Inflammatory macrophage treated with lipopolysaccharide for 4 hours (primary cell): ENCODE results near the gene LYRM1.
A peak's percentile ranks its signal among the peaks of the same experiment; 100 is the strongest.

Source experiments
- DNase-seq: peaks from one replicate; pipeline ENCODE4 v3.0.0-alpha.2; 2020

The LYRM1 gene

DNA sequence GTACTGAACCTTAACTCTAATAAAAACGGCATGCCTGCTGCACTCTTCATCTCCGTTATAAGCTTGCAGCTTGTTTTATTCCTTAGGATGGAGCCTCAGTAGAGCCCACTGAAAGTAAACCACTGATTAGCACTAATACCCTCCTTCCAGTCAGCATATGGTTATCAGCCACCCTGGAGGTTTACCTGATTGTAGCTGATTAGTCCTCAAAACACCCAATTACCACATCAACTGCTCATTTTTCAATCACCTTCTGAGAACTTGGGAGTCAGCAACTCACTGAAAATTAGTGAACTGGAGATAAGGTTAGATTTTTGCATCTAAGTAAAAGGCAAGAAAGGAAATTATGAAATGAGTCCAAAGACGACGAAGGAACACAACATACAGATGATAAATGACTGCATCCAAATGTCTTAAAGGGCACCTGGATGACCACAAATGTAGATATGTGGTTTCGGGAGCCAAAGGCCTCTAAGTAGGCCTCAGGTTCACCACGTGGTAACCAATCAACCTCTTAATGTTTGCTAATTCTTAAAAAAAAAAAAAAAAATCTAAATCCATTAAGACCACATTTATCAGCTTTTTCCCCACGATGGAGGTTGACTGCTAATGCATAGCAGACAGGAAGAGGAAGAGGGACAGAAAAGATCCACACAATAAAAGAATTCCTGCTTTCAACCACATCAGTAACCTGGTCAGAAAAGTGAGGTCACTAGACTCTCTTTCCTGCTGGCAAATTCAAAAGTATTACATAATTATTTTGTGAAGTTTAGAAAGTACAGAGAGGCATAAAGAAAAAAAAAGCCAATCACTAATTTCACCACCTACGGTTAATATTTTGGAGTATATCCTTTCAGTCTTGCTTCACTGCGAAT is 28.4 kb upstream of the LYRM1 start:
- DNase-seq, result no peak

- DNase-seq, result no peak
Observed at GRCh38 chr16:20873331-20873730, 27.2 kb upstream of the LYRM1 start.

- DNase-seq, result peak; percentile 25
Observed at GRCh38 chr16:20874088-20874581, 26.4 kb upstream of the LYRM1 start.

- DNase-seq, result peak; percentile 15
Observed at GRCh38 chr16:20875355-20875650, 25.3 kb upstream of the LYRM1 start.

GRCh38 chr16:20878682-20879147 is 21.9 kb upstream of the LYRM1 start:
- DNase-seq, result no peak

DNA sequence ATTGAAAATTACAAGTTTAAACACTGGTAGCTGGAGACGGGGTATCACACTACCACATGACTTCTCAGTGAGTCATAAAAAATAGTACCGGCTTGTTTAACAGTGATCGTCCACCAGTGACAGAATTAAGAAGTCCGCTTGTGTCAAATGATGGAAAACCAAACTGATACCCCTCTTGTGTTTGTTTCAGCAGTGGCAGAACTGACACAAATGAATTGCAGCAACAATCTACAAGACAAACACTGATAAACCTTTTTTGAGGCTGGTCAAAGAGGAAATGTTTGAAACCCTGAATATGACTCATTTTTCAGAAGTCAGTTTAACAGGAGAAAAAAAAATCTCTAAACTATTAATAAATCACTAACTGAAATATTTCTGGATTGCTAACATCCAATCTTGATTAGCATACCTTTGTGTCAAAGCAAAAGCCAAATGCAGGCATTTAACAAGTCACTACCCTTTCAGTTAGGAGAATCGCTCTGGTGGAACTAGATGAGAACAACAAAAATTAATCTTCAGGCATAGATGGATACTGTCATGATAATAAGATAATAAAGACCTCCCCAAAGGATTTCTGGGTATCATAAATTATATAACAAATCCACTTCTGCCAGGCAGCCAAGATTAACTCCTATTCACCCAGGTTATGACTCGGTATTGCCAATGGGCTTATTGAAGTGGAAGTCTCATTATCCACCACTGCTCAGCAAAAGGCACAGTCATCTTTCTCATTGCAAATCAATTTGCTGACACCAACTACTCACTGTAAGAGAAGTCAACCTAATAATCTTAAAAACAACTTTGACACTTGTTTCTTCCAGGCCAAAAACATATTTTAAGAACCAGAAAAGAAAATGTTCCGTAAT is 21.2 kb upstream of the LYRM1 start:
- peak; percentile 26 for DNase-seq

DNA sequence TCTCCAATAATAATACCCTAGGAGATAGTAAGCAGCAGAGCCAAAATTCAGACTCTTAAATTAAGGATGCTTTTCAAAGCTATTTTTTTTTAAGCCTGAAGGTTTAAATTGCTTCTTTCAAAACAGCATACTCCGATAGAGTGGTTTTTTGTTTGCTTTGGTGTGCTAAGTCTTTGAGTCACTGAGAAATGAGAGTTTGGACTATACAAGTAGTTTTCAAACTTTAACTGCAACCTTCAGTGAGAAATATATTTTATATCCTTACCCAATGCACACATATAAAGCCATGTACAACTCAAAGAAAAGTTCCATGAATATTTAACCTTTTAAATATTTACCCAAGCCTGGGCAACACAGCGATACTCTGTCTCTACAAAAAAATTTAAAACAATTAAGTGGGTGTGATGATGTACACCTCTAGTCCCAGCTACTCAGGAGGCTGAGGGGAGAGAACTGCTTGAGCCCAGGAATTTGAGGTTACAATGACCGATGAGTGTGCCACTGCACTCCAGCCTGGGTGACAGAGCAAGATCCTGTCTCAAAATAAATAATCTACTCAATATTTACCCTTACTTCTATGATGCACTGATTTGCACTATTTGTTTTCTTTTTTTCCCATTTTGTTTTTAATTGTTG is 19.6 kb upstream of the LYRM1 start:
- no peak for DNase-seq

DNA sequence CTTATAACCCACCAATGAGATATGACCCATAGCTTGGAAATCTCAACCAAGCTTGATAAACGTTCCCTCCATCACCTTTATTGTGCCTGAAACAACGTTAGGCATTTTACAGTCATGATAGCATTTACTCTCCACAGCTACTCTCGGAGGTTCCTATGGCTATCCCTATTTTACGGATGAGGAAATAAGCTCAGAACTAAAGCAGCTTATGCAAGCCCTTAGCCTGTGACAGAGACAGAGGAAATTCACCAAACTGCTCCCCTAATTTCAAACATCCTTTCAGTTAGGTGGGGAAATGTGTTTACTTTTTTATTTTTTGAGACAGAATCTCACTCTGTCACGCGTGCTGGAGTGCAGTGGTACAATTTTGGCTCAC is 19.1 kb upstream of the LYRM1 start:
- peak; percentile 35 for DNase-seq

GRCh38 chr16:20883554-20884239 is 16.9 kb upstream of the LYRM1 start:
- DNase-seq, result no peak

GRCh38 chr16:20884240-20884556 is 16.4 kb upstream of the LYRM1 start:
- DNase-seq, result peak; percentile 67

- DNase-seq, result no peak
Observed at GRCh38 chr16:20886320-20886719, 14.3 kb upstream of the LYRM1 start.

GRCh38 chr16:20887207-20887606 is 13.4 kb upstream of the LYRM1 start:
- no peak for DNase-seq

DNA sequence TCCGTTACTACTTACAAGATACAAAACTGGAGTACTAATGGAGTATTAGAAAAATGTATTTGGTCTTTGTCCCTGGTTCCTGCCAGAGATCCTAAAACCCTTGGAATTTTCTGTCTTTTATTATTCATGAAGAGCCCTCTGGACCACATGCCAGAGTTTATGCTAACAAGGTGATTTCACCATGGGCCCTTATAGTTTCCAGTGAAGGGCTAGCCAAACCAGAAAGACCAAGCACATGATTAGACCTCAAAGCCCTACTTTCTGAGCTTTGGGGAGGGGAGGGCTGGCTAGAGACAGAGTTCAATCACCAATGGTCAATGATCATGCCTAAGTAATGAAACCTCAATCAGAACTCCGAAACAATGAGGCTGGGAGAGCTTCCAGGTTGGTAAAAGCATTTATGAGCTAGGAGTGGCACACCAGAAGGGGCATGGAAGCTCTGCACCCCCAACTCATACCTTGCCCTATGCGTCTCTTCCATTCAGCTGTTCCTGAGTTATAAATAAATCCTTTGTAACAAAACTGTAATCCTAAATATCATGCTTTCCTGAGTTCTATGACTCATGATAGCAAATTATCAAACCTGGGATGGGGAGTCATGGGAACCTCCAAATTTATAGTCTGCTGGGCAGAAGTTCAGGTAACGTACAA is 10.8 kb upstream of the LYRM1 start:
- no peak for DNase-seq

DNA sequence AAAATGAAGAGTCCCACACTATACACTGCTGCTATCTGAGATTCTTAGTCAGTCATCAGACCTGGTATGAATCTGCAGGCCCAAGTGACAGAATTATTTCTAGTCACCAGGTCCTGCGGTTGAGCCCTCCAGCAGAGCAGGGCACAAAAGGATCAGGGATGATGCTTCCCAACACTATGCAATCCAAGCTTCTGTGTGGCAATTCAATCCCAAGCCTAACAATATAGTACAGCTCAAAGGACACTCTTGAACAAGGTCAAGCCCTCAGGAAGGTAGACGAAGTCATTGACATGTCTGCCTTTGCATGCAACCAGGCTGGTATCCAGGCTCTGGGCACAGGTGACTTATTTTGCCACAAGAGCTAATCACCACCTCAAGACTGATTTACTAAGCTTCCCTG is 6.2 kb upstream of the LYRM1 start:
- no peak for DNase-seq

DNA sequence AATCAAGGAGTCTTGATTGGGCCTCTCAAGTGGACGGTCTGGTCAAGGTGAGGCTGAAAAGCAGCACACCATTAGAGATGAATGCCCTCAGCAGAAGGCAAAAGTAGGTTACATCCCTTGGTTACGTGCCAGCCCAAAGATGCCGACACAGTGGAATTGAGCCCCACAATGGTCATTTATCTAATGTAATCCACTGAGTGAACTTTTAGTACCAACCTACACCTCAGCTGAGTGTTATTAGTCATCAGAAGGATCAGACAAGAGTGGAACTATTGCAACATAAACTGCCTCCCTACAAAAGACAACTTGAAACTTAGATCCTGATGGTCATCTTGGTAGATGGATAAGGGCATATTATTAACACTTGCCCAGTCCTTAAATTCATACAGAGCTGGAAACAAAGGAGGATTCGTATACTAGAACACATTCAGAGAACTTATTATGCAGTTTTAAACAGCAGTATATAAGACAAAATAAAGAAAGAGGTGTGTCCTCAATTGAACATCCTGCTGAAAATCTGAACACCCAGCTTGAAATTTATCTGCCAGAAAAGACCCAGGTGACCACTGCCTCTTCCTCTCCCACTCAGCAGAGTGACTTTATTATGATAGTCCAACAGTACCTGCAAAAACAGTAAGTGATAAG is 3.2 kb upstream of the LYRM1 start:
- DNase-seq, result peak; percentile 78

- DNase-seq, result peak; percentile 41
Observed at GRCh38 chr16:20897922-20898321, 2.6 kb upstream of the LYRM1 start.

DNA sequence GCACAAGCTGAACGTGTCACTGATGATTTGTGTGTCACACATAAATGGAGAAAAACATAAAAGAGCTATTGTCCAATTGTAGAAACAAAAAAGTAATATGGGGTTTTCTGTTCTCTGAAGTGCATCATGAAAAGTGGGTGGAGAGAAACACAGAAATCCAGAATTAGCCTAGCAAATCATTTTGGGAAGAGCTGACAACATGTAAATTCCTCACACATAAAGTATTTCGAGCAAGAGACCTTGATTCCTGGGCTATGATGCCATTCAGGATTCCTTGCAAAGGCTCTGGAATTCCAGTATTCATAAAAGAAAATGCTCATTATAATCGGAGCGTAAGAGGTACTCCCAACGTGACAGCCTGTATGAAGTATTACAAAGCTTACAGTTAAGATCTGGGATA is 1.5 kb upstream of the LYRM1 start:
- DNase-seq, result no peak

DNA sequence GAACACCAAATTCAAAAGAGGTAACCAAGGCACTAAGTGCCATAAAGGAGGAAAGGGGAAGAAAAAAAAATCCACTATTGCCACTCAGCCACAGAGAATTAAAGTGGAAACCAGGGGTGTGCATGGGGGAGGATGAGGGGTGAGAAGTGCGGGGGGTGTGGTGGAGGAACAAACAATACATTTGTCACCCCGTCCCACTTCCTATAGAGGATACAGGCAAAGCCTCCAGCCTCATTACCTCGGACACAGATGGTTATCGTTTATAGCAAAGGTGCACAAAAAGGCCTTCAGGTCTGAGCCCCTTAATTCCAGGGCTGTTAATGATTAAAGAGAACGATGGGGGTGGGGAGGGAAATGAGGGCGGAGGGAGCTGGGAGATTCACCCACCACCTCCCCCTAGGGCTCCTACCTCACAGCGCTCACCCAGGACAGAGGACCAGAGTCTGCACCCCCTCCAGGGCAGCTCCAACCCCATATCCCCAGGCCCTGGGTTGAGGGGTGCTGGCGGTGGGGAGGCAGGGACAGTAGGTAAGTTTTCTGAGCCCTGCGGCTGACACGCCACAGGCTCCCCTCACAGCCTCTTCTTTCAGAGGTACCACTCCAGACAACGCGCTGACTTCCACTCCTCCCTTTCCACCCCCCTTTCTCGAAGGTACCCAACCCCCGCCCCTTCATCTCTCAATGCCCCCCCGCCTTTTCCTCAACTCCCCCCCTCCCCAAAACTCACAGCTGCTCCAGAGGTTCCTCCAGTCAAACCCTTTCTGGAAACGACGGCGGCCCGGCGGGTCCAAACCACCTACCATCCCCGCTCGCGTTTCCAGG is 883 bp upstream of the LYRM1 start:
- DNase-seq, result peak; percentile 65

GRCh38 chr16:20901068-20901435 is 481 bp downstream of the LYRM1 start:
- DNase-seq, result no peak

DNA sequence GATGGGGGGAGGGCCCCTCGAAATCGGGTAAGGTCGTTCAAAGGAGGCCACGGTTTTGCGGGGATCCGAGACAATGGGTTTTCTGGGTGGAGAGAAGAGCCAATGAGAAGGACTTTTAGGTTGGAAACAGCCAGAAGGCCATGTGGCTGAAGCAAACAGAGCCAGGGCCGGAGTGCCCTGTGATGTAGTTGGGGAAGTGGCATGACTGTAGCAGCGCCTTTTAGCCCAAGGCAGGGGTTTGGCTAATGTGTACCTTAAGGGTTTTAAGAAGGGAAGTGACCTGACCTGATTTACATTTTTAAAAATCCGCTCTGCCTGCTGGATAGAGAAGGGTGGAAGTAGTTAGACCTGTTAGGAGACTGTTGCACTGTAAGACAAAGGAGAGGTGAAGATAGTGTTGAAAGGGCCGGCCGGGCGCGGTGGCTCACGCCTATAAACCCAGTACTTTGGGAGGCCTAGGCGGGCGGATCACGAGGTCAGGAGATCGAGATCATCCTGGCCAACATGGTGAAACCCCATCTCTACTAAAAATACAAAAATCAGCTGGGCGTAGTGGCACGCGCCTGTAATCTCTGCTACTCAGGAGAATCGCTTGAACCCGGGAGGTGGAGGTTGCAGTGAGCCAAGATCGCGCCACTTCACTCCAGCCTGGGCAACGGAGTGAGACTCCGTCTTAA is 1.0 kb downstream of the LYRM1 start:
- peak; percentile 75 for DNase-seq
